HG03457 (cell line): ENCODE data around the gene TAS2R38.
A peak's percentile ranks its signal among the peaks of the same experiment; 100 is the strongest.

Experiments
- ATAC-seq: cut with Tn5 transposase; IDR thresholded peaks from one replicate; pipeline ENCODE4 v1.9.1; 2021; ENCODE audit warnings: moderate number of reproducible peaks; ENCODE audit not compliant: unreplicated experiment

TAS2R38 gene

GRCh38 chr7:141976524-141977245 lies 3.1 kb upstream of the TAS2R38 start:
- no peak for ATAC-seq

DNA sequence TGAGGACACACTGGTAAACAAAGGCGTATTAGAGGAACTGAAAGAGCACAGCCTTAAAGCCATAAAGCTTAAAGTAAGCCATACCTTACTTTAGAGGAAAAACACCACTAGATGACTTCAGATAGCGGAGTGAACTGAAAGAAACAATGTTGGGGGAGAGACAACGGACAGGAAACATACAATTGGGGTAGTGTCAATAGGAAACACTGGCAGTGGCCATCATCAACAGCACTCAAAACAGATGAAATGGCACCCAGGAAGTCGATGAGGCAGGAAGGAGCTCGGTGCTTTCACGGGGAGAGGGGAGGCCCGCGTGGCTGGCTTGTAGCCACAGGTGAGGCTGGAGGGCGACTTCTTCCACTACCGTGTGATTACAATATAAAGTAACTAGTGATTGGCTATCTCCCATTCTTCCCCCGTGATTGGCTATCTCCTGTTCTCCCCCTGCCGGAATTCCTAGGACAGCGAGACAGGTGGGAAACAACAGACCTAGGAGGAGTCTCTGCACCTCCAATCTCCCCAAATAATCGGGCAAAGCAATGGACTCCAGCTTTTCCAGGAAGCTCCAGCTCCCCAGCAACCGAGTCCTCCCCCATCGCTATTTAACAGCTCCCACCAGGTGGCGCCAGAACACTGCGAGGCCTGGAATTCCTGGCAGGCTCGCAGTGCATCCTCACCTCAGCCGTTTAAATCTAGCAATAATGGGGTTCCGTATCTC lies 2.4 kb upstream of the TAS2R38 start:
- peak; percentile 63 for ATAC-seq

GRCh38 chr7:141974831-141975230 lies 1.3 kb upstream of the TAS2R38 start:
- no peak for ATAC-seq

DNA sequence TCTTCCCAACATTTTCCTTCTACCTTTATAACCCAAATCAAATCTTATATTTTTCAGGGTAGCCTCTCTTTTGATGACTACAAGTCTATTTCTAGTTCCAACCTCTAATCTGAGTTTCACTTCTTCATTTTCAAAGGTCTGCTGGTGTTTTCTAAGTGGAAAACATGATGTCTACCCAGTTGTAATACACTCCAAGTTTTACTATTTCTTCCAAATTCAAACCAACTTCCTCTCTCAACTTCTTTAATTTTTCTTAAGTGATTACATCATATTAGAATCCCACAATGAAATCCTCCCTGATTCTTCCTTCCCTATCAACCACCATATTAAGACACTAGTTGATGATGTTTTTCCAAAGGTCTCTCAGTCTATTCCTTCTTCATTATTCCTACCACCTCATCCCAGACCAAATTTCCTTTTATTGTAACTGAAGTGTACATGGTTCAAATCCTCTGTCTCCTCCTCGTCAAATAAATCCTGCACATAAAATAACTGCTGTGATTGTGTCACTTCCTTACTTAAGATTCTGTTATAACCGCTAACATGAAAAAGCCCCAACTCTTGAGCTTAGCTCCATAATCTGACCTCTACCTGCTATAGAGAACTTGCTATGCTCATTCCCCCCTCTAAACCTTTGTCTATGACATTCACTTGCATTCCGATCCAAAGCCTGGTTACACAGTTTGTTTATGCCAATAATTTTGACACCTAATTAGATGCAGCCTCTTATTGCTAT lies 12.7 kb downstream of the TAS2R38 start:
- no peak for ATAC-seq

DNA sequence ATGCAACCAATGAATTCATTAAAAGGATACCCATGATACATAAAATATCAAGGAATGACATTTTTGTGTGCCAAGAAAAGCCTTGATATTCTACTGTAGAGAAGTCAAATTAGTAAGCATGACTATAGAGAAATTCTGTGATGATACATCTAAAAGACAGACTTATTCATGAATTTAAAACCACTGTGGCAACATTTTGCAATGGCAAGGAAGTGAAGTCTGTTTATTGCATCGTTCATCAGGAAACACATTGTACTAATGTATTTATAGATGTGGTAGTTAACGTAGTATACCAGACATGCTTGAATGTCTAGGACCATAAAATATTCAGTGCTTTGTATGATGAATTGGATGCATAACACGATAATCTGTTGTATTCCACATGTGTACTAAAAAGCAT lies 17.5 kb downstream of the TAS2R38 start:
- no peak for ATAC-seq

- no peak for ATAC-seq
Observed at GRCh38 chr7:141954334-141954733, 19.2 kb downstream of the TAS2R38 start.

- no peak for ATAC-seq
Observed at GRCh38 chr7:141952461-141952860, 21.1 kb downstream of the TAS2R38 start.

DNA sequence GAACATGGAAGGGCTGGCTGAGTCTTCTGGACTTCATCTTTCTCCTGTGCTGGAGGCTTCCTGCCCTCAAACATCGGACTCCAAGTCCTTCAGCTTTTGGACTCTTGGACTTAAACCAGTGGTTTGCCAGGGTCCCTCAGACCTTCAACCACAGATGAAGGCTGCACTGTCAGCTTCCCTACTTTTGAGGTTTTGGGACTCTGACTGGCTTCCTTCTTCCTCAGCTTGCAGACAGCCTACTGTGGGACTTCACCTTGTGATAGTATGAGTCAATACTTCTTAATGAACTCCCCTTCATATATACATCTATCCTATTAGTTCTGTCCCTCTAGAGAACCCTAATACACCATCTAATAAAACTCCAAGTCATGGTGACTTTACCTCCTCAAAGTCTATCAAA lies 22.8 kb downstream of the TAS2R38 start:
- no peak for ATAC-seq

DNA sequence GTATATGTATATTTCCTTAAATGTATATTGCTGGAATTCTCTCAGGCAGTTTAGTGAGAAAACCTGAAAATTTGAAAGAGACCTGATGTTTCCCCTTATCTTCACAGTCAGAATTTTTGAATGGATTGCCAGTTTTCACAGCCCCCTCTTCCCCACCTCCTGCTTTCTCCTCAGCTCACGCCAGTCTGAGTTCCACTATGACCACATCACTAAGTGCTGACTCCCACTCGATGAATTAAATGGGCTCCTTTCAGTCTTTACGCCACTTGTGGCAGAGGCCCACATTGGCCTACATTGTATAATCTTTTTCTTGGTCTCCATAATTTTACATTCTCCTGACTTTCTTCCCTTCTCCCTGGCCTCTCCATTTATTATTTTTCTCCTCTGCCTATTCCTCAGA lies 23.7 kb downstream of the TAS2R38 start:
- no peak for ATAC-seq

GRCh38 chr7:141949451-141949850 lies 24.1 kb downstream of the TAS2R38 start:
- no peak for ATAC-seq

DNA sequence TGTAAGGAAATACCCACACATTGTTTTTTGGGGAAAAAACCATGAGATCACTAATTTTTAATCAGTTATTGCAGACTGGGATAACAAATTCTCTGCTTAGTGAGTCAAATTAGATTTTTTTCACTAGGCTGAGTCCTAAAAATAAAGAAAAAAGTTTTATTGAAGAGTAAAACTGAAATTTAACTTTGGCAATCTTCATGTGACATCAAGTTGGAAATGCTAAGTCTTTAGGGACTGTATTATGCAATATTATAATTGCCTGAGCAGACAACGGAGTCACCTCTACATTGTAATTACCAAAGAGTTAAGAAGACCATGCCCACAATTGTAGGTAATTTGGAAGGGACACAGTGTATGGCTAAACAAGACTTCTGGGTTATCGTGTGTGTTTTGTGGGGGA lies 24.6 kb downstream of the TAS2R38 start:
- no peak for ATAC-seq

DNA sequence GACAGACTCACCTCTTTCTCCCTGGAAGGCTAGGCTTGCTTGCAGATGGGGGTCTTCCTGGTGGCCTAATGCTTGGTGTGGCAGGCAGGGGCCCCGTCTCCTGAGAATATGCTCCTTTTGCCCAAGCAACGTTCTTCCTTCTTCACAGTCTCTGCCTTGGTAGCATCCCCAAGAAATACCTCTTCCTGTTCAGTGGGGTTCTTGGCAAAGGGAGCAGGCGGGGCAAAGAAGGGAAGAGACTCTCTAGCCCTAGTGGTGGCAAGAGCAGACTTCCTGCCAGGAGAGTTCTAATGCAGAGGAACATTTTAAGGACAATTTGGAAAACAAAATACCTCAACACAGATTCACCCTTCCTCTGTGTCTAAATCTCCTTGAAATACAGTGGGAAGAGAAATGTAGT lies 26.8 kb downstream of the TAS2R38 start, which contains the start of gene CLEC5A:
TSS of gene CLEC5A (minus strand) at position 179 of the 400 bp plus-strand sequence. CDS start 682 bp downstream, outside the sequence.
- no peak for ATAC-seq

DNA sequence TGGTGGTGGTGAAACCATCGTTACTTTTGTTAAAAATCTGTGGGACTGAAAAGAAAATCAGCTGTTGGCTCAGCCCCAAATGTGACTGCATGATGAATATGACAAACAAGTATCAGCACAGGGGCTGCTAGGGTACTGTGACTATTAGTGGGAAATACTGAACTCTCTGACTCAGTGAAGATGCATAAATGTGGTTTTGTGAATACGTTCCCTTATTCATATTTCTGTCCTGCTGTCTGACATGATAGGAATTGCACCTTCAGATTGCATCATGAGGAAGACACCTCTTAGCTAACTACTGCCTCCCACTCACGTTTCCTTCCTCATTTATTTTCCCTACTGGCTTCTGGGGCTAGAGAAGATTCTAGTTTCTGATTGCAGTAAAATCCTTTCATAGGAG lies 28.2 kb downstream of the TAS2R38 start:
- no peak for ATAC-seq

DNA sequence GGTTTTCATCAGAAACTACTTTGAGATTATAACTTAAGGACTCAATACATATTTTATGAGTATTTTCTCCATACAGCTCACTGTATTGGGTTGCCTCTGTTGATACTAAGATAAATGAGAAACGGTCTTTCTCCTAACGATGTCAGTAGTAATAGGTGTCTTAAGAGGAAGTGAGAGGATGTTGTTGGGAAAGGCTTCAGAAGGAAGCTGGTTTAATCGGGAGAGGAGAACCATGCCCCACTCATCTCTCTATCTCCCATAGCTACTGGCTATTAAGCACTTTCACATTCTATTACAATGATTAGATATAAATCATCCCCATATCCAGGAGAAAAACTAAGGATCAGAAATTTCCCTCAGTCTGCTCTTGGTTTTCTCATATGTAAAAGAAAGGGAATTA lies 28.8 kb downstream of the TAS2R38 start:
- ATAC-seq = no peak

- ATAC-seq = no peak
Observed at GRCh38 chr7:141943846-141944245, 29.7 kb downstream of the TAS2R38 start.

GRCh38 chr7:141941075-141941474 lies 32.5 kb downstream of the TAS2R38 start:
- ATAC-seq = no peak

GRCh38 chr7:141930211-141930610 lies 43.4 kb downstream of the TAS2R38 start:
- ATAC-seq = no peak

- no peak for ATAC-seq
Observed at GRCh38 chr7:141928845-141929195, 44.8 kb downstream of the TAS2R38 start.

DNA sequence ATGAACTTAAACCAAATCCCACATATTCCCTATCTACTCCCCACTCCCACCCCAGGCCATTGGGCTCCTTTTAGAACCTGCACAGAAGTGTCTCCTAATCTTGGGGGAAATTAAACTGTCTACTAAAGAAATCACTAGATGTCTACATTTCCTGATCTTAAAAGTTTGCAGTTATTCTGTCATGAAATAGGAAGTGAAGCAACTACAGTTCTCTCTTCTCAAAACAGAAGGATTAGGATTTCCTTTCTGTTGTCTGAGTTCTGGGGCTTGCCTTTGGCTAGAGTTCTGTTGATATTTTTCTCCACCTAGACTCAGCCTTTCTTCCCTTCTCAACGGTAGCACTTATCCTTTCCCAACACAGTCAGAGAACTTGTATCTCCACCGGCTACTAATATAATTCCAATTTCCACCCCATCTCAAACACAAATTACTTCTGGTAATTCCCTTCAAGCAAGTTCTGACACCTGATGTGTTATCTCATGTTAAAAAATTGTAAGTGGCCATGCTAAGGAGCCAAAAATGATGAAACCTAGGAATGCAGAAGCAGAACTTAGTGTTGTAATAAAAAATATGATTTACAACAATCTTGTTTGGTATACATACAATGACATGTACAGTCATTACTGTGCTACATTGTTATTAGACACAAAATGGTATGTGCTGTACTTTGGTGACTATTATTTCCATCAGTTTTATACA lies 45.3 kb downstream of the TAS2R38 start:
- ATAC-seq = no peak
